ENCODE results near the gene ALLC.

DNA sequence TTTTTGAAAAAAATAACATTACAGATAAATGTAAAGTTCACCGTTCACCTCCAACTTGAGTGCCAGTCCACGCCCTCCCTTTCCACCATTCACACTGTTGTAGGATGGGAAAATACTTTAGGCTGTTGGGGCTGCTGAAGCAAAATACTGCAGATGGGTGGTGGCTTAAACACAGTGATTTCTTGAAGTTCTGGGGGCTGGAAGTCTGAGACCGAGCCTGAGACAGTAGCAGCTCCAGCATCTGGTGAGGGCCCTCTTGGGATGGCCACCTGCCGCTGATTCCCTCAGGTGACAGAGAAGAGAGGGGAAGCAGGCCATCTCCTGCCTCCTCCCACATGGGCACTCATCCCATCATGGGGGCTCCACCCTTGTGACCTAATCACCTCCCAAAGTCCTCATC lies 17.7 kb downstream of the ALLC start:
- TF ChIP-seq POLR2AphosphoS5 (IDR thresholded peaks at IDR 0.05; ENCODE audit: low read depth) (no peak), EZH2 (IDR thresholded peaks at IDR 0.05; ENCODE audit: low read depth, unreplicated experiment) (no peak), CREB1 (CRISPR knock-in tag; IDR thresholded peaks at IDR 0.05; ENCODE audit: low read depth) (no peak)
- TF ChIP-seq, protein P1, sequence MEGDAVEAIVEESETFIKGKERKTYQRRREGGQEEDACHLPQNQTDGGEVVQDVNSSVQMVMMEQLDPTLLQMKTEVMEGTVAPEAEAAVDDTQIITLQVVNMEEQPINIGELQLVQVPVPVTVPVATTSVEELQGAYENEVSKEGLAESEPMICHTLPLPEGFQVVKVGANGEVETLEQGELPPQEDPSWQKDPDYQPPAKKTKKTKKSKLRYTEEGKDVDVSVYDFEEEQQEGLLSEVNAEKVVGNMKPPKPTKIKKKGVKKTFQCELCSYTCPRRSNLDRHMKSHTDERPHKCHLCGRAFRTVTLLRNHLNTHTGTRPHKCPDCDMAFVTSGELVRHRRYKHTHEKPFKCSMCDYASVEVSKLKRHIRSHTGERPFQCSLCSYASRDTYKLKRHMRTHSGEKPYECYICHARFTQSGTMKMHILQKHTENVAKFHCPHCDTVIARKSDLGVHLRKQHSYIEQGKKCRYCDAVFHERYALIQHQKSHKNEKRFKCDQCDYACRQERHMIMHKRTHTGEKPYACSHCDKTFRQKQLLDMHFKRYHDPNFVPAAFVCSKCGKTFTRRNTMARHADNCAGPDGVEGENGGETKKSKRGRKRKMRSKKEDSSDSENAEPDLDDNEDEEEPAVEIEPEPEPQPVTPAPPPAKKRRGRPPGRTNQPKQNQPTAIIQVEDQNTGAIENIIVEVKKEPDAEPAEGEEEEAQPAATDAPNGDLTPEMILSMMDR (conservative IDR thresholded peaks at IDR 0.05; ENCODE audit: low read depth in 2 of 2), result no peak
- TF ChIP-seq, protein P2, sequence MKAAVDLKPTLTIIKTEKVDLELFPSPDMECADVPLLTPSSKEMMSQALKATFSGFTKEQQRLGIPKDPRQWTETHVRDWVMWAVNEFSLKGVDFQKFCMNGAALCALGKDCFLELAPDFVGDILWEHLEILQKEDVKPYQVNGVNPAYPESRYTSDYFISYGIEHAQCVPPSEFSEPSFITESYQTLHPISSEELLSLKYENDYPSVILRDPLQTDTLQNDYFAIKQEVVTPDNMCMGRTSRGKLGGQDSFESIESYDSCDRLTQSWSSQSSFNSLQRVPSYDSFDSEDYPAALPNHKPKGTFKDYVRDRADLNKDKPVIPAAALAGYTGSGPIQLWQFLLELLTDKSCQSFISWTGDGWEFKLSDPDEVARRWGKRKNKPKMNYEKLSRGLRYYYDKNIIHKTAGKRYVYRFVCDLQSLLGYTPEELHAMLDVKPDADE (IDR thresholded peaks at IDR 0.05), result no peak
- TF ChIP-seq, protein P3, sequence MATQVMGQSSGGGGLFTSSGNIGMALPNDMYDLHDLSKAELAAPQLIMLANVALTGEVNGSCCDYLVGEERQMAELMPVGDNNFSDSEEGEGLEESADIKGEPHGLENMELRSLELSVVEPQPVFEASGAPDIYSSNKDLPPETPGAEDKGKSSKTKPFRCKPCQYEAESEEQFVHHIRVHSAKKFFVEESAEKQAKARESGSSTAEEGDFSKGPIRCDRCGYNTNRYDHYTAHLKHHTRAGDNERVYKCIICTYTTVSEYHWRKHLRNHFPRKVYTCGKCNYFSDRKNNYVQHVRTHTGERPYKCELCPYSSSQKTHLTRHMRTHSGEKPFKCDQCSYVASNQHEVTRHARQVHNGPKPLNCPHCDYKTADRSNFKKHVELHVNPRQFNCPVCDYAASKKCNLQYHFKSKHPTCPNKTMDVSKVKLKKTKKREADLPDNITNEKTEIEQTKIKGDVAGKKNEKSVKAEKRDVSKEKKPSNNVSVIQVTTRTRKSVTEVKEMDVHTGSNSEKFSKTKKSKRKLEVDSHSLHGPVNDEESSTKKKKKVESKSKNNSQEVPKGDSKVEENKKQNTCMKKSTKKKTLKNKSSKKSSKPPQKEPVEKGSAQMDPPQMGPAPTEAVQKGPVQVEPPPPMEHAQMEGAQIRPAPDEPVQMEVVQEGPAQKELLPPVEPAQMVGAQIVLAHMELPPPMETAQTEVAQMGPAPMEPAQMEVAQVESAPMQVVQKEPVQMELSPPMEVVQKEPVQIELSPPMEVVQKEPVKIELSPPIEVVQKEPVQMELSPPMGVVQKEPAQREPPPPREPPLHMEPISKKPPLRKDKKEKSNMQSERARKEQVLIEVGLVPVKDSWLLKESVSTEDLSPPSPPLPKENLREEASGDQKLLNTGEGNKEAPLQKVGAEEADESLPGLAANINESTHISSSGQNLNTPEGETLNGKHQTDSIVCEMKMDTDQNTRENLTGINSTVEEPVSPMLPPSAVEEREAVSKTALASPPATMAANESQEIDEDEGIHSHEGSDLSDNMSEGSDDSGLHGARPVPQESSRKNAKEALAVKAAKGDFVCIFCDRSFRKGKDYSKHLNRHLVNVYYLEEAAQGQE (IDR thresholded peaks at IDR 0.05; ENCODE audit: unreplicated experiment), result no peak

All from GM23338 (cell line).